NCI-H2081 (cell line): ENCODE data around the gene PSMB11.

Experiments
- DNase-seq, 2 experiments: peaks; one replicate each; lab custom pipeline; 2025; lab: John Stamatoyannopoulos, UW

The PSMB11 gene

GRCh38 chr14:23060536-23061260, 18.7 kb downstream of the PSMB11 start:
- no peak for DNase-seq

GRCh38 chr14:23062002-23062401, 20.0 kb downstream of the PSMB11 start:
- no peak for DNase-seq

- DNase-seq: no peak
Measured at GRCh38 chr14:23063601-23064000, 21.6 kb downstream of the PSMB11 start.

GRCh38 chr14:23066368-23066767, 24.4 kb downstream of the PSMB11 start:
- no peak for DNase-seq

- DNase-seq: no peak
Measured at GRCh38 chr14:23066855-23067744, 25.1 kb downstream of the PSMB11 start.

- DNase-seq: no peak
Measured at GRCh38 chr14:23067847-23068788, 26.1 kb downstream of the PSMB11 start.

- DNase-seq: no peak
Measured at GRCh38 chr14:23068789-23069412, 26.9 kb downstream of the PSMB11 start.

GRCh38 chr14:23069413-23069806, 27.4 kb downstream of the PSMB11 start:
- DNase-seq: no peak

GRCh38 chr14:23070262-23071129, 28.5 kb downstream of the PSMB11 start:
- no peak for DNase-seq

GRCh38 chr14:23071244-23071920, 29.4 kb downstream of the PSMB11 start:
- no peak for DNase-seq

- DNase-seq: no peak
Measured at GRCh38 chr14:23071921-23072539, 30.0 kb downstream of the PSMB11 start.

- no peak for DNase-seq
Measured at GRCh38 chr14:23074906-23075305, 32.9 kb downstream of the PSMB11 start.

GRCh38 chr14:23076785-23077408, 34.9 kb downstream of the PSMB11 start:
- no peak for DNase-seq

- no peak for DNase-seq
Measured at GRCh38 chr14:23077962-23078361, 36.0 kb downstream of the PSMB11 start.

GRCh38 chr14:23078692-23079116, 36.7 kb downstream of the PSMB11 start:
- DNase-seq: no peak

GRCh38 chr14:23079716-23080115, 37.7 kb downstream of the PSMB11 start:
- DNase-seq: no peak

GRCh38 chr14:23080474-23080873, 38.5 kb downstream of the PSMB11 start:
- DNase-seq: no peak

- DNase-seq: no peak
Measured at GRCh38 chr14:23085458-23085857, 43.4 kb downstream of the PSMB11 start.

GRCh38 chr14:23086565-23086964, 44.6 kb downstream of the PSMB11 start:
- DNase-seq: no peak
